IMR-90 (cell line): ENCODE measurements around the gene BMP7. TPM values are rescaled to one million over a fixed set of nuclear protein-coding genes. Genes with fewer than 3 reads are reported as not detected.

Experiments used
- ATAC-seq: fragments of 200-7000 bp; cut with Tn5 transposase; 2 replicates; pipeline ENCODE4 v1.9.1; 2020; ENCODE audit warnings: low read depth, mild to moderate bottlenecking, moderate library complexity
- BruUV-seq: library from RNA; stranded (reverse); fragments of 400-500 nt; replicated peaks from 2 replicates; lab custom pipeline; 2021; lab: Mats Ljungman, UMichigan
- CTCF ChIA-PET: fragments of 300-600 bp; formaldehyde crosslinking; extraction: SDS; loops from one replicate; lab custom pipeline; 2021; ENCODE audit warnings: antibody characterized with exemption; lab: Yijun Ruan, JAX
- POLR2A ChIA-PET: fragments of 300-600 bp; sonication (Branson Sonifier 250); formaldehyde crosslinking; loops from one replicate; lab custom pipeline; 2022; ENCODE audit warnings: antibody characterized with exemption; ENCODE audit not compliant: unreplicated experiment; lab: Charles Lee
- DNase-seq: peaks from one replicate; pipeline ENCODE4 v3.0.0; 2013
- H2AFZ ChIP-seq: replicated peaks from 2 replicates; pipeline ENCODE3; 2013; ENCODE audit warnings: low read length, mild to moderate bottlenecking; ENCODE audit not compliant: poor library complexity
- H2AK5ac ChIP-seq: 2 replicates; pipeline ENCODE4 v1.6.1; 2013; ENCODE audit warnings: low read depth, low read length, inconsistent platforms
- H2AK9ac ChIP-seq: replicated peaks from 2 replicates; pipeline ENCODE3; 2013; ENCODE audit warnings: mild to moderate bottlenecking, low read depth, low read length, moderate library complexity; ENCODE audit not compliant: poor library complexity
- H2BK120ac ChIP-seq: 2 replicates; pipeline ENCODE4 v1.6.1; 2013; ENCODE audit warnings: low read depth, low read length, inconsistent platforms
- H2BK15ac ChIP-seq: 3 replicates; pipeline ENCODE4 v1.6.1; 2013; ENCODE audit warnings: low read depth, low read length, inconsistent platforms
- H2BK20ac ChIP-seq: 2 replicates; pipeline ENCODE4 v1.6.1; 2013; ENCODE audit warnings: low read depth, mild to moderate bottlenecking, inconsistent platforms, low read length, moderate library complexity
- H2BK5ac ChIP-seq: 2 replicates; pipeline ENCODE4 v1.6.1; 2013; ENCODE audit warnings: mild to moderate bottlenecking, low read depth, low read length, inconsistent platforms; ENCODE audit not compliant: poor library complexity, severe bottlenecking
- H3K14ac ChIP-seq: replicated peaks from 2 replicates; pipeline ENCODE4 v1.6.1; 2013; ENCODE audit warnings: low read depth, low read length, inconsistent platforms
- H3K18ac ChIP-seq: 2 replicates; pipeline ENCODE4 v1.6.1; 2013; ENCODE audit warnings: low read depth, low read length, control low read depth
- H3K23ac ChIP-seq: 2 replicates; pipeline ENCODE4 v1.6.1; 2013; ENCODE audit warnings: low read depth, low read length, inconsistent platforms
- H3K27ac ChIP-seq: 2 replicates; pipeline ENCODE4 v1.5.1; 2013; ENCODE audit warnings: mild to moderate bottlenecking, control low read depth, low read length; ENCODE audit not compliant: insufficient read depth
- H3K27me3 ChIP-seq: 2 replicates; pipeline ENCODE4 v1.6.1; 2013; ENCODE audit warnings: low read length; ENCODE audit not compliant: control insufficient read depth, insufficient read depth
- H3K36me3 ChIP-seq: 2 replicates; pipeline ENCODE4 v1.6.1; 2013; ENCODE audit warnings: low read length, mixed read lengths; ENCODE audit not compliant: control insufficient read depth, insufficient read depth
- H3K4ac ChIP-seq: 2 replicates; pipeline ENCODE4 v1.6.1; 2013; ENCODE audit warnings: low read depth, low read length, inconsistent platforms
- H3K4me1 ChIP-seq: 2 replicates; pipeline ENCODE4 v1.6.1; 2013; ENCODE audit warnings: low read length, mixed read lengths; ENCODE audit not compliant: control insufficient read depth, insufficient read depth
- H3K4me2 ChIP-seq: 2 replicates; pipeline ENCODE4 v1.6.1; 2013; ENCODE audit warnings: low read depth, mild to moderate bottlenecking, control low read depth, low read length, moderate library complexity
- H3K4me3 ChIP-seq: 2 replicates; pipeline ENCODE4 v1.5.1; 2013; ENCODE audit warnings: low read depth, mild to moderate bottlenecking, control low read depth, low read length, moderate library complexity; ENCODE audit not compliant: insufficient read depth
- H3K56ac ChIP-seq: 2 replicates; pipeline ENCODE4 v1.6.1; 2013; ENCODE audit warnings: low read length, inconsistent platforms; ENCODE audit not compliant: insufficient read depth; ENCODE audit errors: extremely low read depth
- H3K79me1 ChIP-seq, 2 experiments: 2 replicates each; pipeline ENCODE4 v1.6.1; 2013; ENCODE audit warnings: low read length in 2 of 2, inconsistent platforms in 1 of 2, low read depth in 1 of 2
- H3K9ac ChIP-seq: 2 replicates; pipeline ENCODE4 v1.6.1; 2013; ENCODE audit warnings: low read depth, low read length, control low read depth
- H3K9me1 ChIP-seq: 2 replicates; pipeline ENCODE4 v1.6.1; 2013; ENCODE audit warnings: low read length, inconsistent platforms; ENCODE audit not compliant: insufficient read depth
- H3K9me3 ChIP-seq: 2 replicates; pipeline ENCODE4 v1.6.1; 2013; ENCODE audit warnings: low read length; ENCODE audit not compliant: control insufficient read depth, insufficient read depth
- H4K20me1 ChIP-seq: 2 replicates; pipeline ENCODE4 v1.6.1; 2013; ENCODE audit warnings: low read length, inconsistent platforms; ENCODE audit not compliant: insufficient read depth
- H4K5ac ChIP-seq: 2 replicates; pipeline ENCODE4 v1.6.1; 2013; ENCODE audit warnings: mild to moderate bottlenecking, low read depth, low read length, control low read depth
- H4K8ac ChIP-seq, 2 experiments: 2 replicates each; pipeline ENCODE4 v1.6.1; 2013; ENCODE audit warnings: low read depth in 2 of 2, low read length in 2 of 2, control low read depth in 1 of 2, inconsistent platforms in 1 of 2
- H4K91ac ChIP-seq: 2 replicates; pipeline ENCODE4 v1.6.1; 2013; ENCODE audit warnings: low read depth, low read length, inconsistent platforms; ENCODE audit not compliant: insufficient read depth
- BHLHE40 ChIP-seq: fragments of 150-350 bp; IDR thresholded peaks from 2 replicates; pipeline ENCODE4 v1.6.1; 2016; ENCODE audit warnings: mild to moderate bottlenecking, low read depth, low read length
- CHD1 ChIP-seq: IDR thresholded peaks from 2 replicates; pipeline ENCODE4 v1.6.1; 2012; ENCODE audit warnings: low read depth, low read length, improper control_type of control experiment
- FOS ChIP-seq: fragments of 150-350 bp; IDR thresholded peaks from 2 replicates; pipeline ENCODE4 v1.6.1; 2016; ENCODE audit warnings: low read depth, low read length
- MAFK ChIP-seq: IDR thresholded peaks from 2 replicates; pipeline ENCODE4 v1.6.1; 2012; ENCODE audit warnings: low read depth, low read length, improper control_type of control experiment
- MAZ ChIP-seq: IDR thresholded peaks from 2 replicates; pipeline ENCODE4 v1.6.1; 2012; ENCODE audit warnings: low read depth, mild to moderate bottlenecking, low read length, improper control_type of control experiment, moderate library complexity, borderline replicate concordance
- MXI1 ChIP-seq: IDR thresholded peaks from 2 replicates; pipeline ENCODE4 v1.6.1; 2012; ENCODE audit warnings: low read depth, mild to moderate bottlenecking, low read length, moderate library complexity, borderline replicate concordance
- POLR2A ChIP-seq: IDR thresholded peaks from 2 replicates; pipeline ENCODE4 v1.6.1; 2012; ENCODE audit warnings: mild to moderate bottlenecking, low read depth, low read length
- RAD21 ChIP-seq: IDR thresholded peaks from 2 replicates; pipeline ENCODE4 v1.6.1; 2012; ENCODE audit warnings: low read length, improper control_type of control experiment
- RCOR1 ChIP-seq: IDR thresholded peaks from 2 replicates; pipeline ENCODE4 v1.6.1; 2012; ENCODE audit warnings: mild to moderate bottlenecking, low read length, improper control_type of control experiment; ENCODE audit not compliant: insufficient replicate concordance
- RFX5 ChIP-seq: IDR thresholded peaks from 2 replicates; pipeline ENCODE4 v1.8.0; 2012; ENCODE audit warnings: low read depth, mild to moderate bottlenecking, low read length, moderate library complexity
- SMC3 ChIP-seq: fragments of 150-350 bp; IDR thresholded peaks from 2 replicates; pipeline ENCODE4 v1.6.1; 2016; ENCODE audit warnings: low read depth, mild to moderate bottlenecking, antibody characterized with exemption, low read length, moderate library complexity
- WGBS, 2 experiments: methylation state at CpG; one replicate each; pipeline versions ENCODE4 v1.1.5 to v1.1.7; 2013; ENCODE audit warnings: missing lambda C conversion rate in 2 of 2; ENCODE audit not compliant: insufficient read length in 1 of 2; ENCODE audit errors: extremely low coverage in 2 of 2; 5-methylcytosine and 5-hydroxymethylcytosine counted together
- dilution Hi-C: fragments of 300-500 bp; cut with HindIII; formaldehyde crosslinking; loops from one replicate; pipeline ENCODE4 v1.14.3; 2018; ENCODE audit warnings: low sequenced_read_pairs; ENCODE audit not compliant: unreplicated experiment
- in situ Hi-C: fragments of 300-500 bp; cut with MboI; formaldehyde crosslinking; loops from 3 replicates; pipeline ENCODE4 v1.14.3; 2019; ENCODE audit warnings: low sequenced_read_pairs, inconsistent platforms, mixed read lengths
- intact Hi-C: fragments of 100-400 bp; cut with micrococcal nuclease; formaldehyde crosslinking; loops from 2 replicates; pipeline ENCODE4 v1.10.0; 2022
- polyA plus RNA-seq, 3 experiments: library from polyadenylated mRNA; depleted of rRNA; stranded (reverse); fragments of >200 nt; gene quantifications; 2 replicates each; pipeline ENCODE4 v1.2.3, GENCODE V29; 2012; ENCODE audit warnings: low replicate concordance in 1 of 3
- total RNA-seq: library from RNA; depleted of rRNA; stranded (reverse); fragments of >200 nt; gene quantifications from 2 replicates; pipeline ENCODE4 v1.2.3, GENCODE V29; 2012
- TF ChIP-seq, protein P1 (sequence below): fragments of 150-350 bp; IDR thresholded peaks from 2 replicates; pipeline ENCODE4 v1.6.1; 2016; ENCODE audit warnings: low read depth, mild to moderate bottlenecking, low read length, moderate library complexity, borderline replicate concordance
- TF ChIP-seq, protein P2 (sequence below): fragments of 150-350 bp; IDR thresholded peaks from 2 replicates; pipeline ENCODE4 v1.6.1; 2017; ENCODE audit warnings: mild to moderate bottlenecking, antibody characterized with exemption, low read length, low read depth

The BMP7 gene
- total and polyA plus RNA-seq, 2 of the 4 experiments (the other 2 are of a cell fraction) = not detected

DNA sequence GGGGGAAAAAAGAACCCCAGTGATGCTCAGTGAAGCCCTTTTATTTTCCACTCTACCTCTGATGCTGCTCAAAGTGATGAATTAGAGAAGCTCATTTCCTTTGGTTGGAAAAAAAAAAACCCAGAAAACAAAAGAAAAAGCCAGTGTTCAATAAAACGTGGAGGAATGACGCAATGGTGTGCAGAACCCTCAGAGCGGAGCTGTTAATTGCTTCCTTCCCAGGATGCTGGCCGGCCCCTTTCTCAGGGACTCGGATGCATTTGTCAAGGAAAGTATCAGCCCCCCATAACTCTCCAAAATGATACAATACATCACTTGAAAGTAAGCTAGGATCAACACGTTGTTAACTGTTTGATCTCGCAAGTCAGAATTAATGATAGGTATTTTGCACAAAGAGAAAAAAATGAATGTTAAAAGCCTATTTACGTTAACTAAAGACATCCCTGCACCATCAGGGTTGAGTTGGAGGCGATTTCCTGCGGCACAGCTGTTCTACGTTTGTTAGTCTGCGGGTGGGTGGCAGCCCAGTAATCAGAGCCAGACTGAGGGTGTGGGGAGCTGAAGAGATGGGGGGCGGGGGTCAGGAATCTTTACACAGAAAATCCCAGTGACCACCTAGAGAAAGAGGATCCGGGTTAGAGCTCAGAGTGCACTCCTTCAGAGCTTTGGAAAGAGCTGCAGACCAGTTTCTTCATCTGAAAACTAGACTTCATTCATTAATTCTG lies 132.4 kb downstream of the BMP7 start:
- intact Hi-C loops = no loop called here

More for the DNA sequence above, 132.4 kb downstream of the BMP7 start:
- Histone ChIP-seq H4K5ac (no peak overlapping the region), H3K27me3 (no peaks in the 10 kb centered on the region), H4K8ac (no peak overlapping the region), H2AK5ac (no peak overlapping the region), H2AK9ac (no peak overlapping the region), H3K23ac (no peak overlapping the region), H3K9ac (no peak overlapping the region), H3K79me1 (no peaks in the 10 kb centered on the region), H2BK5ac (no peak overlapping the region), H3K4me3 (no peak overlapping the region), H3K9me3 (peaks cover 8% of the 10 kb centered on the region), H3K4ac (no peak overlapping the region), H3K4me2 (no peak overlapping the region), H2BK120ac (no peak overlapping the region), H3K4me1 (no peaks in the 10 kb centered on the region), H3K18ac (no peak overlapping the region), H2AFZ (no peak overlapping the region), H3K14ac (no peak overlapping the region), H4K20me1 (no peaks in the 10 kb centered on the region), H2BK20ac (no peak overlapping the region), H3K9me1 (no peaks in the 10 kb centered on the region), H4K91ac (no peak overlapping the region), H3K56ac (no peak overlapping the region), H3K36me3 (no peaks in the 10 kb centered on the region), H3K27ac (no peak overlapping the region), H2BK15ac (no peak overlapping the region)
- dilution Hi-C loops (no loop called here), in situ Hi-C loops (no loop called here)
- POLR2A ChIA-PET = no interaction called here
- CTCF ChIA-PET = interaction anchor here (1.0 kb wide), 1 partner anchor 22 kb away, joined by 3 read pairs; no protein-coding TSS in a partner anchor
- DNase-seq (no peak), ATAC-seq (no peak)
- no TSS peak for BruUV-seq
- TF ChIP-seq RFX5 = no peak
- TF ChIP-seq, protein P1, sequence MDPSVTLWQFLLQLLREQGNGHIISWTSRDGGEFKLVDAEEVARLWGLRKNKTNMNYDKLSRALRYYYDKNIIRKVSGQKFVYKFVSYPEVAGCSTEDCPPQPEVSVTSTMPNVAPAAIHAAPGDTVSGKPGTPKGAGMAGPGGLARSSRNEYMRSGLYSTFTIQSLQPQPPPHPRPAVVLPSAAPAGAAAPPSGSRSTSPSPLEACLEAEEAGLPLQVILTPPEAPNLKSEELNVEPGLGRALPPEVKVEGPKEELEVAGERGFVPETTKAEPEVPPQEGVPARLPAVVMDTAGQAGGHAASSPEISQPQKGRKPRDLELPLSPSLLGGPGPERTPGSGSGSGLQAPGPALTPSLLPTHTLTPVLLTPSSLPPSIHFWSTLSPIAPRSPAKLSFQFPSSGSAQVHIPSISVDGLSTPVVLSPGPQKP = no peak
- no peak for TF ChIP-seq MAFK
- TF ChIP-seq POLR2A = no peak
- TF ChIP-seq MAZ = no peak
- no peak for TF ChIP-seq RAD21
- TF ChIP-seq, protein P2, sequence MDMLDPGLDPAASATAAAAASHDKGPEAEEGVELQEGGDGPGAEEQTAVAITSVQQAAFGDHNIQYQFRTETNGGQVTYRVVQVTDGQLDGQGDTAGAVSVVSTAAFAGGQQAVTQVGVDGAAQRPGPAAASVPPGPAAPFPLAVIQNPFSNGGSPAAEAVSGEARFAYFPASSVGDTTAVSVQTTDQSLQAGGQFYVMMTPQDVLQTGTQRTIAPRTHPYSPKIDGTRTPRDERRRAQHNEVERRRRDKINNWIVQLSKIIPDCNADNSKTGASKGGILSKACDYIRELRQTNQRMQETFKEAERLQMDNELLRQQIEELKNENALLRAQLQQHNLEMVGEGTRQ = no peak
- no peak for TF ChIP-seq SMC3
- no peak for TF ChIP-seq RCOR1
- TF ChIP-seq FOS = no peak
- TF ChIP-seq MXI1 = no peak
- no peak for TF ChIP-seq CHD1
- no peak for TF ChIP-seq BHLHE40
- WGBS, 2 experiments = 10% methylated on average over 2 of the region's 14 CpGs; no CpG with 5 or more reads in 1 of the 2 experiments
